ENCODE data around the gene DNAI7.

Gene DNAI7

GRCh38 chr12:25195056-25195971 is at the start of gene DNAI7, which contains the start of gene ETFRF1:
DNAI7 (minus strand) TSS chr12:25195160; CDS start chr12:25195078, 82 bp downstream.
ETFRF1 (plus strand) TSS chr12:25195237; CDS start chr12:25203957, 8,720 bp downstream.
- peak; percentile 97 for DNase-seq

- no peak for DNase-seq
Observed at GRCh38 chr12:25243680-25243990, 48.7 kb upstream of the DNAI7 start.

GRCh38 chr12:25242981-25243679 is 48.2 kb upstream of the DNAI7 start:
- no peak for DNase-seq

- DNase-seq, result peak; percentile 18
Observed at GRCh38 chr12:25241167-25242020, 46.4 kb upstream of the DNAI7 start.

GRCh38 chr12:25236626-25237025 is 41.7 kb upstream of the DNAI7 start:
- no peak for DNase-seq

- no peak for DNase-seq
Observed at GRCh38 chr12:25236190-25236589, 41.2 kb upstream of the DNAI7 start.

- no peak for DNase-seq
Observed at GRCh38 chr12:25213338-25213737, 18.4 kb upstream of the DNAI7 start.

GRCh38 chr12:25208554-25208953 is 13.6 kb upstream of the DNAI7 start:
- no peak for DNase-seq

GRCh38 chr12:25207846-25208245 is 12.9 kb upstream of the DNAI7 start:
- DNase-seq, result no peak

- no peak for DNase-seq
Observed at GRCh38 chr12:25207411-25207810, 12.5 kb upstream of the DNAI7 start.

GRCh38 chr12:25202137-25202536 is 7.2 kb upstream of the DNAI7 start:
- DNase-seq, result no peak

- DNase-seq, result no peak
Observed at GRCh38 chr12:25200703-25201102, 5.7 kb upstream of the DNAI7 start.

GRCh38 chr12:25197608-25198007 is 2.6 kb upstream of the DNAI7 start:
- no peak for DNase-seq

GRCh38 chr12:25194722-25195055 is 271 bp downstream of the DNAI7 start:
- DNase-seq, result no peak

- DNase-seq, result no peak
Observed at GRCh38 chr12:25194214-25194613, 746 bp downstream of the DNAI7 start.

- DNase-seq, result no peak
Observed at GRCh38 chr12:25190793-25191192, 4.2 kb downstream of the DNAI7 start.

- no peak for DNase-seq
Observed at GRCh38 chr12:25189656-25190055, 5.3 kb downstream of the DNAI7 start.

GRCh38 chr12:25187781-25188180 is 7.2 kb downstream of the DNAI7 start:
- no peak for DNase-seq

GRCh38 chr12:25186788-25187402 is 8.1 kb downstream of the DNAI7 start:
- DNase-seq, result no peak

- DNase-seq, result no peak
Observed at GRCh38 chr12:25186038-25186787, 8.7 kb downstream of the DNAI7 start.

- no peak for DNase-seq
Observed at GRCh38 chr12:25184132-25184531, 10.8 kb downstream of the DNAI7 start.

- no peak for DNase-seq
Observed at GRCh38 chr12:25182765-25183164, 12.2 kb downstream of the DNAI7 start.
